GM12874 (cell line): ENCODE measurements around the gene TMEM150B.

Experiments
- TF ChIP-seq, protein P1 (sequence below): IDR thresholded peaks from 2 replicates; pipeline ENCODE4 v1.5.1; 2011; ENCODE audit warnings: low read depth, mild to moderate bottlenecking, control low read depth, low read length, moderate library complexity; ENCODE audit not compliant: insufficient read depth

TMEM150B gene, protein sequence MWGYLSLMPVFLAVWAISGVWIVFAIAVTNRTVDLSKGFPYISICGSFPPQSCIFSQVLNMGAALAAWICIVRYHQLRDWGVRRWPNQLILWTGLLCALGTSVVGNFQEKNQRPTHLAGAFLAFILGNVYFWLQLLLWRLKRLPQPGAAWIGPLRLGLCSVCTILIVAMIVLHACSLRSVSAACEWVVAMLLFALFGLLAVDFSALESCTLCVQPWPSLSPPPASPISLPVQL

GRCh38 chr19:55325172-55325571 lies at the start of gene TMEM150B:
Gene TMEM150B (minus strand): TSS chr19:55325341. CDS start chr19:55321036, 4,305 bp downstream.
- TF ChIP-seq, protein P1, sequence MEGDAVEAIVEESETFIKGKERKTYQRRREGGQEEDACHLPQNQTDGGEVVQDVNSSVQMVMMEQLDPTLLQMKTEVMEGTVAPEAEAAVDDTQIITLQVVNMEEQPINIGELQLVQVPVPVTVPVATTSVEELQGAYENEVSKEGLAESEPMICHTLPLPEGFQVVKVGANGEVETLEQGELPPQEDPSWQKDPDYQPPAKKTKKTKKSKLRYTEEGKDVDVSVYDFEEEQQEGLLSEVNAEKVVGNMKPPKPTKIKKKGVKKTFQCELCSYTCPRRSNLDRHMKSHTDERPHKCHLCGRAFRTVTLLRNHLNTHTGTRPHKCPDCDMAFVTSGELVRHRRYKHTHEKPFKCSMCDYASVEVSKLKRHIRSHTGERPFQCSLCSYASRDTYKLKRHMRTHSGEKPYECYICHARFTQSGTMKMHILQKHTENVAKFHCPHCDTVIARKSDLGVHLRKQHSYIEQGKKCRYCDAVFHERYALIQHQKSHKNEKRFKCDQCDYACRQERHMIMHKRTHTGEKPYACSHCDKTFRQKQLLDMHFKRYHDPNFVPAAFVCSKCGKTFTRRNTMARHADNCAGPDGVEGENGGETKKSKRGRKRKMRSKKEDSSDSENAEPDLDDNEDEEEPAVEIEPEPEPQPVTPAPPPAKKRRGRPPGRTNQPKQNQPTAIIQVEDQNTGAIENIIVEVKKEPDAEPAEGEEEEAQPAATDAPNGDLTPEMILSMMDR: no peak

DNA sequence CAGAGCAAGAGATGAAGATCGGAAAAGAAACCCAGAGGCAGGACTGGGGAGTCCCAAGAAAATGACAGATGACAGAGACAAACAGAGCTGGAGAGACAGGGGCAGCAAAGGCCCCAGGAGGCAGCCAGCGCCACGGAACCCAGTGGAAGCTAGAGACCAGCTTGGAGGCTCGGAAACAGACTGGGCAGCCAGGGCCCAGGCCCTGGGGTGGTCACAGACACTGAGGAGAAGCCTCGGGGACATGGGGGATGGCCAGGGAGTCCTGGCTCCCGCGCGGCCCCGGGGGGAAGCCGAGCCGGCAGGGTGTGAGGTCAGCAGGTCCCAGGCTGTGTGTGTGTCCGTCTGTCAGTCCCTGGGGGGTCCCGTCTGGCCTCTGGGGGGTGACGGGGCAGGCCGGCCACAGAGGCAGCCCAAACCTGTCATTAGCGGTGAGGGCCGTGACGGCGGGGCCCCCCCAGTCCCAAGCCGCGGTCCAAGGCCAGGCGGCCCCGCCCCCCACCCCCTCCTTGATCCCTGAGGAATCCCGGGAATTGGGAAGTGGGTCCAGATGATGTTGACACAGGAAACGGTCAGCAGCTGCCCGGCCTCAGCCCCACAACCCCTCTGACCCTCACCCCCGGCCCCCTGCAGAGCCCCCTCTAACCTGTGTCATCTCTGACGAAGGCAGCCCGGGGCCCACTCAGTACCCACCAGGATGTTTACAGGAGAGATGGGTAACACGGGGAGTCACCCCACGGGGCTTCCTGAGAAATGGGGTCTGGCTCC lies 49.0 kb upstream of the TMEM150B start:
- TF ChIP-seq, protein P1: no peak

- TF ChIP-seq, protein P1: no peak
Observed at GRCh38 chr19:55373306-55373992, 48.3 kb upstream of the TMEM150B start.

DNA sequence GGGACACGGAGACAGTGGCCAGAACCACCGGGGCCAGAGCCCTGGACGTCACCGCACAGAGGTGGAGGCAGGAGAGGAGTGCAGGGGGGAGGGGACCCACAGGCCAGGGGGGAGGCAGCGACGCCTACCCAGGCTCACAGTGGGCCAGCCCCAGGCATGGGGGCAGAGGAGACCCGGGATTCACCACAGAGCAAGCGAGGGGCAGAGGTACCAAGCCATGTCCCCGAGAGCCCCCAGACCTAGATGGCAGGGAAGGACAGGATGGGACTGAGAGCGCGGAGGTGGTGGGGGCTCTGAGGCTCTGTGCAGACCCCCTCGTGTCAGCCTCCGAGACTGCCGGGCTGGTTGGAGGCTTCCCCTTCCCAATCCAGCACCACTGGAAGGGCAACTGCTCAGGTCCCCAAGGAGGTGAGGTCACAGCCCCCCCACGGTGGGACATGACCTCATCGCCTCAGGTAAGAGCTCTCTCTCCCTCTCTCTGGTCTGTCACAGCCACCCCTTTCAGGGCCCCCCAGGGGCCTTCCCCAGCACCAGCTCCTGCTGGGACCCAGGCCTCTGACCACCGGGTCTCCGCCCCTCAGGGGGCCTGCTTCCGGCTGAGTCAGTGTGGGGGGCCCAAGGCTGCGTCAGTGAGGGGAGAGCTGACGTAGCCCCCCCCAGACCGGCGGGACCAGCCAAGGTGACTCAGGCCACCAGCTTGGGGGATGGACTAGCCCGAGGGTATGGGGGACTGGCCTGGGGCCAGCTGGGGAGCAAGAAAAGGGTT lies 47.4 kb upstream of the TMEM150B start:
- TF ChIP-seq, protein P1: no peak

GRCh38 chr19:55370305-55370988 lies 45.3 kb upstream of the TMEM150B start, which contains the start of gene IL11:
Gene IL11 (minus strand): TSS chr19:55370463. CDS start chr19:55370310, 153 bp downstream.
- TF ChIP-seq, protein P1: no peak

- TF ChIP-seq, protein P1: no peak
Observed at GRCh38 chr19:55369653-55370304, 44.6 kb upstream of the TMEM150B start.
